Right hindlimb (tissue), 1 donor: ENCODE results near the gene JPH3.
A peak's percentile ranks its signal among the peaks of the same experiment; 100 is the strongest.

Experiments
- DNase-seq: peaks from one replicate; pipeline ENCODE4 v3.0.0-alpha.2; 2018

Gene JPH3

DNA sequence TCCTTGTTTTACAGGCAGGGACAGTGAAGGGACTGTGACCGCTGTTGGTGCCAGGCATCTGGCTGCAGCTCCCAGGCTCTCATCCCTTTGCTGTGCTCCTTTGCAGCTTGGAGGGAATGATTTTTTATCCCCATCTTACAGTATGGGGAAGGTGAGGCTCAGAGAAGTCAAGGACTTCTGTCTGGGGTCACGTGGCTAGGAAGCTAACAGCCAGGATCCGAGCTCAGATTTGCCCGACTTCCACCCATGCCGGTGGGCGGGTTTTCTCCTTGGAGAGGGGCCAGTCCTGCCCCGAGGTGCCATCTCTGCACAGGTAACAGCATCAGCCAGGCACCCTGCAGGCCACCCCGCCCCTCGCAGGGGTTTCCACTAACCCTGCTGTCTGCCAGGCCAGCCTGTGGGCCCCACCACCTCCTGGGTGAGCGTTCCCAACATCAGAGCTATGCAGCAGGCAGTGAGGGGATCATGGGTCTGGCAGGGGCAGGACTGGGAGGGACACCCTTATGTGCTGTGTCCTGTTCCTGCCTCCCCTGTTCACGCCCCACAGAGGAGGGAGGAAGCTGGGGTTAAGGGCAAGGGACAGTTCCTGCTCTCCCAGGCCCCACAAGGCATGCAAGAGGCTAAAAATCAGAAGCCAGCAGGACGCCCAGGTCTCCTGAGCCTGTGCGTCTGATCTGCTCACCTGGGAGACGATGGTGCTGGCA, 25.4 kb downstream of the JPH3 start:
- no peak for DNase-seq

DNA sequence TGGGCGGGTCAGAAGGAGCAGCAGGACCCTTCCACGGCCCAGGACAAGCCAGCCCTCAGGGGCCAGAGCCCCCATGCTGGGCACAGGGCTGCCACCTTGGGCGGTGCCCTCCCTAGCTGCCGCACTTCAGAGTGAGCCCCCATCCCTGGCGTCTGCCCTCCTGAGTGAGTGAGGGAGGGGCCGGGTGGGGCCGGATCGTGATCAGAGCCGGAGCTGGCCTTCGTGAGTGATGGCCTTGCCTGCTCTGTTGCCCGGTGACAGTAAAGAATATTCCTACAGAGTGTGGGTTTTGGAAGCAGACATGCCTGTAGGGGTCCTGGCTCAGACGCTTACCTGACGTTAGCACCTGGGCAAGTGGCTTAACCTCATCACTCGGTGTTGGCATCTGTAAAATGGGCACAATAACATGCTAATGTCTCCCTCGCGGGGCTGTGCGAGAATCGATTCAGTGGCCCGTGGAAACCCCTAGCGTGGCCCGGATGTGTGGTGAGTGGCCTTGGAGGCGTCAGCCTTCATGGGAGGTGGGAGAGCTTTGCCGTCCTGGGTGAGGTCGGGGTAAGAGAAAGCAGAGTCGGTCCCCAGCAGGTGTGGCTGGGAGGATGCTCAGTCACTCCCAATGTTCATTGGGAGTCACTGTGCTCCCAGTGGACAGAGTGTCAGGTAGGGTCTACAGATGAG, 26.1 kb downstream of the JPH3 start:
- DNase-seq, result no peak

DNA sequence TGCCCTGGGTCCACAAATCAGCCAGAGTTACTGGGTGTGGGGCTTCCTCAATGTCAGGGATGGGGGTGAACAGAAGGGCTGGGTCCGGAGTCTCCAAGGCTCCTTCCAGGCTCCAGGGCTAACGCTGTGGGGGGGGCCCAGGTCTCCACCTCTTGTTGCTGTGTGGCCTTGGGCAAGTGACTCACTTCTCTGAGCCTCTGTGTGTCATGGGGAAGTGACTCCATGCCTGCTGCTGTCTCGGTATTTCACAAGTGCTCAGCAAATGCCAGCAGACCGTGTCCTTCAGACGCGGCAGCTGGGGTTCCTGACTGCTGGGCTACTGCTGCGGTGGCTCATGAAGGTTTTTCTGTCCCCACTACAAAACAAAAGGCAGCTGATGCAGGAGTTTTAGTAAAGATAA, 26.6 kb downstream of the JPH3 start:
- no peak for DNase-seq

DNA sequence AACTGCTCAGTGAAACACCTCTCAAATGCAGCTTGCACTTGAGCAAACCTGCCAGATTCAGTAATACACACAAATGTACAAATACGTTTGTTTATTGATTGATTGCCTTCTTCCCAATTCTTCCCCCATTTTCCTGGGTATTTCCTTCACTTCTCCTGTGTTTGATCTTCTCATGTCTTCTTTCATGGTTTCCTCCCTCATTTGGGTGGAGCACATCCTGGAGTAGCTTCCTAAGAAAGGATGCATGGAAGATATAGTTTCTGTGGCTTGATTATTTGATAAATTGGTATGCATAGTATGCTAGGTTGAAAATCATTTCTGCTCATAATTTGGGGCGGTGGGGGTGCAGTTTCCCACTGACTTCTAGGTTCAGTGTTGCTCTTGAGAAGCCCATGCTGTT, 28.8 kb downstream of the JPH3 start:
- DNase-seq, result no peak

DNA sequence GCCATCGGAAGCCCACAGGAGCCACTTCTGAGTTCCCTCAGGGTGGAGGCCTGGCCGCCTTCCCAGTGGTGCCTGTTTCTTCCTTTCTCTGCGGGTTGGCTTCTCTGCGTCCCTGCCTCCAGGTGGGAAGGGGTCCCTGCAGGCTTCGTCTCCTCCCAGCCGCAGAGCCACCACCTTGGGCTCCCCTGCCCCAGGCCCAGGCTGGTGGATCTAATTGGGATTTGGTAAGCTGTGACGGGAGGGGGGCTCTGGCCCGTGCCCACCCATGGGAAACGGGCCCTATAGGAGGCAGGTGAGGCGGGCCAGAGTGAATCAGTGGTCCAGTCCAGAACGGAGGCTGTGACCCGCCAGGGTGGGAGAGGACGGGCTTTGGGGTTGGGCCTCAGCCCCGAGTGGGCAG, 32.1 kb downstream of the JPH3 start:
- DNase-seq, result no peak

DNA sequence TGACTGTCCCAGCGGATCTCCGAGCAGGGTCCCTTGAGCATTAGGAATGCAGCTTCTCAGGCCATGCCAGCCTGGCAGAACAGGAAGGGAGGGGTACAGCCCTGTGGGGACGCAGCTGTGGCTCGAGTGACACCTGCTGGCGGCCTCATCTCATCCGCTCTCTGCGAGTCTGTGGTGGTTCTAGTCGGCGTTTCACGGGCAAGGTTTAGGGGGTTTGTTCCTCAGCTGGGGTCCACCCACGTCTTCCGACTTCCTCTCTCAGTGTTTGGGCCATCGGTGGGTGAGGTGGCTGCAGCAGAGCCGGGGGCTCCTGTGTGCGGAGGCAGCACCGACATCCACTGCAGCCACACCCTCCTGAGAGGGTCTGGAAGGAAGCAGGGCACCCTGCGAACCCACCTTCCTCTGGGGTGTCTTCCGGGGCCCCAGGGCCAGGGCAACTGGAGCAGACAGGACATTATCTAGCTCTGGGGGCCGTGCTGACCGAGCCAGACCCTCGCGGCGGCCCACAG, 33.3 kb downstream of the JPH3 start:
- DNase-seq, result peak; percentile 51

DNA sequence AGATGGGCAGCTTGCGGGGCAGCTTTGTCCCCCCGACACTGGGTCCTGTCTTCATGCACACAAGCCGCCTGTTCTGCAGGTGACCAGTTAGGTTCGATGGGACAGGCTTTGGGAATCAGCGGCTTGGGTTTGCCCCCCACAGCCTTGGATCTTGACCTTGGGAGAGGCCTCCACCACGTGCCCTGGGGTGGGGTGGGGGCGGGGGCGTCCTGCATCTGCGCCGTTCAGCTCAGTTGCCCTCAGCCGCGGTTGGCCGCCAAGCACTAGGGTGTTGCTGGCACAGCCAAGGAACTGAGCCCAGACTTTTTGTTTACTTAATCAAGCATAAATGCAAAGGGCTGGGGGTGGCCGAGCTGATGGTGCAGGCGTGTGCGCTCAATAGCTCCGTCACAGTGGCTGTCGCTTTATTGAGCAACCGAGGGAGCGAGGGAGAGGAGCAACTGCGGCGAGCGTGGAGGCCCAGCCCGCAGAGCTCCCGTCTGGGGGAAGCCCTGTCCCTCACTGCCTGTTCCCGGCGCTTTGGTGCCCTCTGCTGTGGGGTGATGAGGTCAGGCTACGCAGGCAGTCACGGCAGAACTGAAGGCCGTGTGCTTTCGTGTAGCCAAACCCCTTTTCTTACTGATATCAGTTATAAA, 33.9 kb downstream of the JPH3 start:
- peak; percentile 81 for DNase-seq

DNA sequence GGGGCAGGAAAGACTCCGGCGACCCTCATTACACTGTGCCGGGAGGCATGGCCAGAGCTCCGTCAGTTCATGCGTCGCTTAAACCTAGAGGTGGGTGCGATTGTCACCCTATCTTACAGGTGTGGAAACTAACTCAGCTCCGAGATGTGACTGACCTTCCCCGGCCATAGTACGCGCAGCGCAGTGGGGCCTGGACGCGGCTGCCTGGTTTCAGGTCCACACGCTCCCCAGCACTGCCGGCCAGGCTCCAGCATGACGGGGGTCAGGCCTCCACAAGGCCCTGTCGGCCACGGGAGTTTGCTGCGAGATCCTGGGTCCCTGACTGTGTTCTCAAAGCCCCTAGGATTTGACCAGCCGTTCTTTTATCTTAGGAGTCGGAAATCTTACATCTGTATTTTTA, 34.4 kb downstream of the JPH3 start:
- DNase-seq, result no peak

DNA sequence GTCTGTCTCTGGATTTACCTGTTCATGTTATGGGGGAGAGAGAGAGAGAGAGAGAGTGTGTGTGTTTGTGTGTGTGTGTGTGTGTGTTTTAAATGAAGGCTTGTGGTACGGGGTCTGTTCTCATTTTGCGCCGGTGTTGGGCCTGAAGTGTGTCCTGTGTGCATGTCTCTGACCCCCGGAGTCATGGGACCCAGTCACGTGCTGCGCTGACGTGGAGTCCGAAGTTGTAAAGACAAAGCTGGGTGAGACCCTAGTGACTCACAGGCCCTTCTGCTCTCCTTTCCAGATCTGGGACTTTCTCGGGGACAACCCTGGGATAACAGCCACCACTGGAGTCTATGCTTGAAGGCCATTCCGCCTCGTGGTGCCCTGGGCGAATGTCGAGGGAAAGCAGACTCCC, 35.0 kb downstream of the JPH3 start:
- no peak for DNase-seq

DNA sequence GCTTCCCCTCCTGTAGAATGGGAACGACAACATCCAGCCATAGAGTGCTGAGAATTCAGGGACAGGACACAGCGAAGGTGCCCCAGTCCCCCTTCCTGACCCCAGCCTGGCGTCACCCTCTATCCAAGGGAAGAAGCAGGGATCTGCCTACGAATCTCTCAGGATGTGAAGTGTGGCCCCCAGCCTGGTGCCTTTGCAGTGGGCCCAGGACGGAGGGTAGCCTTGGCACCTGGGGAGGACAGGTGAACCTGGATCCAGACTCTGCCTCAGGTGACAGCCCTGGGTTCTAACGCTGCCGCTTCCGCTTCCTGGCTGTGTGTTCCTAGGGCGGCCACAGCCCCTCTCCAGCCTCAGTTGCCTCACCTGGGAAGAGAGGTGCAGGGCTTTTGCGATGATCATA, 36.4 kb downstream of the JPH3 start:
- DNase-seq, result no peak

DNA sequence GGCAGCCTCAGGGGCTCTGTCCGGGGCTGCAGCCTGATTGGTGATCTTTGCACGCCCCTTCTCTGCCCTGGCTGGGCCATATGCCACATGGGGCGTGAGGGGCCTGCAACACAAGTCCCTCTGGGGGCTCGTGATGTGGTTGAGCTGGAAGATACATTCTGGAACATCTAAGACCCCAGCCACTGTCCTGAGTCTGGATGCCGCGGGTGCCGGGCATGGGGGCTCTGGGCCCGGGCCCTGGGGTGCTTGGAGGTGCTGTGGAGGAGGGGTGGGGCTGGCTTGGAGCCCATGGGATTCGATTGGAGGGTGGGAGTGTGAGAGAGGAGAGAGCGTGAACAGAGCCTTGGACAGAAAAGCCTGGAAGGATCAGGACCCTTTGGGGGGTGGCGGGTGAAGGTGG, 39.4 kb downstream of the JPH3 start:
- no peak for DNase-seq

DNA sequence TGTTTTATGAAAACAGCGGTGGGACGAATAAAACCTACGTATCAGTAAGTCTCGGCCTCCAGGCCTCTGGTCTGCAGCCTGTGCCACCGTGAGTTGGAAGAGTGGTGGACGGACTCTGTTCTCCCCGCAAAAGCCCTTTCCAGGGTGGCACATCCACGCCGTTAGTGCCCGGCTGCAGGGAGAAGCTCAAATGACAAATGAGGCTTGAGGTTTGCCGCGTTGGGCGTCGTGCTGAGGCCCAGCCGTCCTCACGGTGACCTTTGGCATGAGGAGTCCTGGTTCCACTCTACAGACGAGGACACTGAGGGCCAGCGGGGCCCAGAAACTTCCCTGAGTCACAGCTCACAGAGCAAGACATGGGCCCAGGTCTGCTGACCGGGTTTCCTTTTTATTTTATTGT, 40.2 kb downstream of the JPH3 start:
- no peak for DNase-seq

DNA sequence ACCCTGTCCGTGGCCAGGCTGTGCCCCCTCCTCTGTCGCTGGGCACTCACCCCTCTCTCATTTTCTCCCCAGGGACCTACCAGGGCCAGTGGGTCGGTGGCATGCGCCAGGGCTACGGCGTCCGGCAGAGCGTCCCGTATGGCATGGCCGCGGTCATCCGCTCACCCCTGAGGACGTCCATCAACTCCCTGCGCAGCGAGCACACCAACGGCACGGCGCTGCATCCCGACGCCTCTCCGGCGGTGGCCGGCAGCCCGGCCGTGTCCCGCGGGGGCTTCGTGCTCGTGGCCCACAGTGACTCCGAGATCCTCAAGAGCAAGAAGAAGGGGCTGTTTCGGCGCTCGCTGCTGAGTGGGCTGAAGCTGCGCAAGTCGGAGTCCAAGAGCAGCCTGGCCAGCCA, 41.9 kb downstream of the JPH3 start:
- DNase-seq, result no peak

DNA sequence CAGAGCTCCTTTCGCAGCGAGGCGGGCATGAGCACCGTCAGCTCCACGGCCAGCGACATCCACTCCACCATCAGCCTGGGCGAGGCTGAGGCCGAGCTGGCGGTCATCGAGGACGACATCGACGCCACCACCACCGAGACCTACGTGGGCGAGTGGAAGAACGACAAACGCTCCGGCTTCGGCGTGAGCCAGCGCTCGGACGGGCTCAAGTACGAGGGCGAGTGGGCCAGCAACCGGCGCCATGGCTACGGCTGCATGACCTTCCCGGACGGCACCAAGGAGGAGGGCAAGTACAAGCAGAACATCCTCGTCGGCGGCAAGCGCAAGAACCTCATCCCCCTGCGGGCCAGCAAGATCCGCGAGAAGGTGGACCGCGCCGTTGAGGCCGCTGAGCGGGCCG, 42.3 kb downstream of the JPH3 start:
- DNase-seq, result no peak

DNA sequence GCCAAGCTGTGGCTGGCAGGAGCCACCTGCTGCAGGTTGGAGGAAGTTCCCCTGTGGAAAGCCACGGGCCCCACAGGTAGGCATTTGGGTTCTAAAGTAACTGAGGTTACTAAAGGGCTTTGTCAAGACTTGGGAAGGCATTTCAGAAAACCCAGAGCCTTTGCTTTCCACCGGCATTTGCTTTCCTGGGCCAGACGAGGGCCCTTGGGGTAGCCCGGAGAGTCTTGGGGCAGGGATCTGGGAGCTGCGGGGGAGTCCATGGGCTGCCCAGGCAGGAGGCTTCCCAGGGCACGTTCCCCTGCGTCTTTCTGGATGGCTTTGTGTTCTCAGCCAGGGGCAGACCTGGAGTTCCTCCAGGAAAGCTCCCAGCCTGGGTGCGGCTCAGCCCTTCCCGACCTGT, 43.5 kb downstream of the JPH3 start:
- DNase-seq, result no peak

DNA sequence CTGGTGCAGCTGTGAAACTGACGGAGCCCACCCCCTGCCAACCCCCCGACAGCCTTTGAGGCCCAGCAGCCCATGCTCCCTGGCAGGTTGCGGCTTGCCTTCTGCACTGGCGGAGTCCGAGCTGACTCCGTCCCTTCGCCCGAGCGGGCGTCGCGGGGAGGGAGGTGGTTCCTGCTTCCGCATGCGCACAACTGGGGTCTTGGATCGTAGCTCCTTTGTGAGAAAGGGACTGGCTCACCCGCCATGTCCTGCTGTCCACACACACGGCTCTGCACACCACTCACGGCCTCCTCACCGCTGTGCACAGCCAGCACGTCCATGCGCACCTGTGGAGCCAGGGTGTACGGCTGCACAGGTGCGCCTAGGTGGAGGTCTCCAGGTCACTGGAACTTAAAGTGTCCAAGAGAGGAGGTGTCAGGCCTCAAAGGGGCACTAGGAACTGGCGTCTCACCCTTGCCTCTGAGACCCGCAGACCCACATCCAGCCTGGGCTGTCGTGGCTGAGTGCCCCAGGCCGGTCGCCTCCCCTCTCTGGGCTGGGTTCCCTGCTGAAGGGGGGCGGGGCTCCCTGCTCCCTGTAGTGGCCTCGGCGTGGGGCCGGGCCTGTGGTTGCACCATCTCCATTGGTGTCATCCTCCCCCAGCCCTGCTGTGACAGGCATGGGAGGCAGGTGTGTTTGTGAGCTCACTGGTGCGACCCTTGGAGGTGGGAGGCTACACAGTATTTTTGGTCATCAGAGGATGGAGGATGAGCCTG, 45.3 kb downstream of the JPH3 start:
- DNase-seq, result no peak

DNA sequence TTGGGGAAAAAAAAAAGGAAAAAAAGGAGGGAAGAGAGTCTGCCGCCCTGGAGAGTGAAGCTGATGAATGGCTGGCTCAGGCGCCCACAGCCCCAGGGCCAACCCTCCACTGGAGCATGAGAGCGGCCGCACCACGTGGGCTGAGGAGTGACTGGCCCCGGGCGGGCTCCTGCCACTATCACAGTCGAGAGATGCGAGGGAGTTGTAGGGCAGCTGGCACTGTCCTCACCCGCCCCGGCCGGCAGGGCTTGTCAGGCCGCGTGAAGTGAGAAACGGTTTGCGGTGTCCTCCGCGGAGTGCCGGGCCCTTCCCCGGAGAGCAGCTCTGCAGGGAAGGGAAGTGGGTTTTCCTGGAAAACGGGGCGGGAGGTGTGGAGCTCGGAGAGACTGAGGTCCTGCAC, 45.9 kb downstream of the JPH3 start:
- no peak for DNase-seq

DNA sequence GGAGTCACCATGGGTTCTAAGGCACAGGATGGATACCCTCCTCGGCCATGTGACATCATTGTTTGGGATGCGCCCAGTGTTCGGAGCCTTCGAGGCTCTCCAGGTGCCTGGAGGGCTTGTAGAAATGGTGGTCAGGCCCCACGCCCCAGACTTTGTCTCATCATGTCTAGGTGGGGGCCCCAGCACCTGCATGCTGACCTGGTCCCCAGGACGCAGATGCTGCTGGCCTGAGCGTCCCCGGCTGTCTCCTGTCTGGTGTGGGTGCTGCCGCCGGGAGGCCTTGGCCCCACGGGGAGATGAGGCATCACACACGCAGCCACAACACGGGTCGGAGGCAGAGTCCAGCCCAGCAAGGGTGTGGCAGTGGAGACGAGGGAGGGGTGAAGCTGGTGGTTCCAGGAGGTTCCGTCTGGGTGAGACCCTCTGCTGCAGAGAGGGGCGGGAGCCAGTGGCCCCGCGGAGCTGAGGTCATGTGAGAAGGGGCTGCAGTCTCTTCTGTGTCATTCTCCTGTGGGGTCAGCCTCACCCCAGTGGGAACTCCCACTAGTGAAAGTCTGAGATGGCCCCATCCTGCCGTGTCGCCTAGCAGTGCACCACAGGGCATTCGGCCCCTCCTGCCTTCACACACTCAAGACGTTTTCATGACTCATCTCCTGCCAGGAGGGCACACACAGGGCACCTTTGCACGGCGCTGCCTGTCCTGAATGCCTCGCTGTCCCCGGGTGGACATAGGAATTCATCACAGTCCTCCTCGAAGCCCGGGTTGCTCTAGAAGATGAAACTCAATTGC, 46.6 kb downstream of the JPH3 start:
- DNase-seq, result no peak

DNA sequence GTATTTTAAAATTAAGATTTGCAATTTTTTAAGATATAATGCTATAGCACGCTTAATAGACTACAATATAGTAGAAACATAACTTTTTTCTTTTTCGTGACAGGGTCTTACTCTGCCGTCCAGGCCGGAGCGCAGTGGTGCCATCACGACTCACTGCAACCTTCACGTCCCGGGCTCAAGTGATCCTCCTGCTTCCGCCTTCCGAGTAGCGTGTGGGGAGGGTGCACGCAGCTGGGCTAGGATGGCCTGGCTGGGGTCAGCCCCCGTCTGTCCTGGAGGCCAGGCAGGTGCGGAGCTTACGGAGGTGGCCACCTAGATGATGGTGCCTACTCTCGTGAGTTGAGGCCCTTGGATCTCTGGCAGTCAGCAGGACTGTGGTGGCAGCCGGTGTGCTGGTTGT, 50.1 kb downstream of the JPH3 start:
- DNase-seq, result no peak

DNA sequence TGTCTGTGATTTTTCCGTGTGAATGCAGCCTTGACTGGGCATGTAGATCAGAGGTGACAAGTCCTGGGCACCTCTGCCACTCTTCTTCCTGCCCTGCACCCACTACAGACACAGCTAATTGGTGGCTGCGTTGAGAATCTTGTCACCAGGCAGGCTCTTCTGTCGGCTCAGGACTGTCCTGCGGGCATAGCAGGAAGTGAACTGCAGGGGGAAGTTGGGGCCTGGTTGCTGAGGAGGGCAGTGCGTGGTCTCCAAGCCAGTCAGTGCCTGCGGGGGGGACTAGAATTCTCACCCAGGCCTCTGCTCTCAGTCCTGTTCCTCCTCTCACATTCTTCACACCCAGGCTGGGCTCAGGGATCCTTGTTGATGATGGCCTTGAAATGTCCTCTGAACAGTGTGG, 50.5 kb downstream of the JPH3 start:
- DNase-seq, result no peak

DNA sequence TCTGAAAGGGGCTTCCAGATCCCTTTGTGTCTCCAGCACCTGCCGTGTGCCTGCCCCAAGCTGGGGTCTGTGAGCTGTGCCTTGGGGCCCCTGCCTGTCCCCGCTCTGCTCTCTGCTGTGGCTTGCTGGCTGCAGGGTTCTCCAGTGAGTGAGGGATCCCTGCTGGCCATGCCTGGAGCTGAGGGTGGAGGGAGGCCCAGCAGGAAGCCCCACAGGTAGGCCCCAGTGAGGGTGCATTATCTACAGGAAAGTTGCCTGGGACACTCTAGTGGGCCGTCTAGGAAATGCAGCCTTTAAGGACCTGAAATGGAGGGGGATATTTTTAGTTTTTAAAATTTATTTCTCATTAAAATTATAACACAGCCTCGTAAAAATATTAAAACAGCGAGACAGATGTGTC, 50.9 kb downstream of the JPH3 start:
- no peak for DNase-seq

DNA sequence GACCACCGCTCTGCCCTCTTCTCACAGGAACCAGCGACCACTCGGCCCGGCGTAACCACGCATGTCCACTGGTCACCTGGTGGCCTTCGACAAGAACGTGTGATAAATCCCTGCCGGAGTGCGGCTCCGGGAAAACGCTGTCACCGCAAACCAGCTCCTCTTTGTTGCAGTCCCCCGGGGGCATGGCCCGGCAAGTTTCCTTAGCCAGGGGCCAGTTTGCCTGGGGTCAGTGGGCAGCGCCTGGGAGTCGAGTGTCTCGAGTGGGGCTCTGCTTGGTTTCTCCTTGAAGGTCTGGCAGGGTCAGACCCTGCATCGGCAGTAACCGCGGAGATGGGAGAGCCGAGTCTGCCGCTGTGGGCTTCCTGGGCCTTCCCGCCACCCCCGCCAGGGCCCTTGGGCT, 52.5 kb downstream of the JPH3 start:
- DNase-seq, result no peak

DNA sequence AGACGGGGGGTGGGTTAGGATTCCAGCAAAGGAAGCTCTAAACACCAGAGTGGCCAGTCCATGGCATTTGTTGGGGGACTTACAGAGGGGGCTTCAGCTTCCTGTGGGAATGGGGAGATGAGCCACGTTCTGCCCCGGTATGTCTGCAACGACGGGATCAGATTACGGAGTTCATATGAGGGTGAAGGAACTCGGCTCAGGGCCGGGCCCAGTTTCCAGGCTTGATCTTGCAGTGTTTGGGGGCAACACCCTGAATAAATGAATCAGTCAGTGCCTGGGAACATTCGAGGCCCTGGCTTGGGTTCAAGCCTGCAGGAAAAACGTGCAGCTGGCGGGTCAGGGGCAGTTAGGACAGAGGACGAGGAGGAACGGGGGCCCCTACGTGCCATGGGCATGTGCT, 54.0 kb downstream of the JPH3 start:
- no peak for DNase-seq
